Tibial nerve (tissue), 4 donors: ENCODE results near the gene GPATCH11. TPM values are rescaled to one million over a fixed set of nuclear protein-coding genes. Genes with fewer than 3 reads are reported as not detected.

Experiments
- DNase-seq, 2 donors: peaks; one replicate each; pipeline ENCODE4 v3.0.0-alpha.2; 2019; ENCODE audit warnings: low spot score in 2 of 2
- H3K27ac ChIP-seq, 4 donors: fragments of 200-600 bp; sonication (generic) in 3 of 4; one replicate each; pipeline ENCODE4 v1.5.1; 2017 to 2019; ENCODE audit warnings: mild to moderate bottlenecking in 1 of 4
- H3K27me3 ChIP-seq, 2 donors: fragments of 200-600 bp; sonication (generic) in 1 of 2; one replicate each; pipeline versions ENCODE4 v1.5.1 to v1.6.0; 2017 to 2019
- H3K36me3 ChIP-seq, 3 donors: fragments of 200-600 bp; sonication (generic); one replicate each; pipeline ENCODE4 v1.5.1; 2018 to 2019
- H3K4me1 ChIP-seq, 4 donors: fragments of 200-600 bp; sonication (generic) in 3 of 4; one replicate each; pipeline ENCODE4 v1.5.1; 2017 to 2019
- H3K4me3 ChIP-seq, 4 donors: fragments of 200-600 bp; sonication (generic) in 3 of 4; one replicate each; pipeline ENCODE4 v1.5.1; 2017 to 2019; ENCODE audit warnings: mild to moderate bottlenecking in 1 of 4, moderate library complexity in 1 of 4
- H3K9me3 ChIP-seq, 4 donors: fragments of 200-600 bp; sonication (generic) in 3 of 4; one replicate each; pipeline ENCODE4 v1.5.1; 2017 to 2019
- CTCF ChIP-seq, 5 experiments: fragments of 200-600 bp in 3 of 5; fragments of 450-650 bp in 2 of 5; sonication (generic) in 3 of 5; IDR thresholded peaks; one replicate each; pipeline ENCODE4 v1.5.1; 2016 to 2019; ENCODE audit warnings: antibody characterized with exemption in 5 of 5, mild to moderate bottlenecking in 3 of 5, moderate library complexity in 2 of 5
- EP300 ChIP-seq, 2 donors: sonication (generic); formaldehyde crosslinking; IDR thresholded peaks; one replicate each; pipeline ENCODE4 v1.6.1; 2017; ENCODE audit warnings: antibody characterized with exemption in 2 of 2, mild to moderate bottlenecking in 1 of 2
- POLR2A ChIP-seq, 2 donors: fragments of 450-650 bp; IDR thresholded peaks; one replicate each; pipeline ENCODE4 v1.6.1; 2017; ENCODE audit warnings: antibody characterized with exemption in 2 of 2, mild to moderate bottlenecking in 2 of 2, moderate library complexity in 2 of 2
- WGBS, 2 donors: methylation state at CpG; one replicate each; pipeline ENCODE4 v1.1.5; 2018; 5-methylcytosine and 5-hydroxymethylcytosine counted together
- total RNA-seq, 4 donors: library from RNA; depleted of rRNA; stranded (reverse); fragments of >200 nt; gene quantifications; one replicate each; pipeline ENCODE4 v1.1.0, GENCODE V29; 2016

The GPATCH11 gene
- total RNA-seq, 4 donors from 2014 or later, result 9.8 to 17.0 (median 11.9) TPM

GRCh38 chr2:37059841-37060240, 24.5 kb upstream of the GPATCH11 start:
- no peak overlapping the region for H3K4me3 ChIP-seq
- H3K9me3 ChIP-seq, result no peaks in the 10 kb centered on the region
- WGBS, 2 donors, result 90 to 94% methylated on average over 3 of the region's 3 CpGs
- H3K27ac ChIP-seq, result no peak overlapping the region
- no peaks in the 10 kb centered on the region for H3K4me1 ChIP-seq
- DNase-seq, result no peak
- TF ChIP-seq EP300 (IDR thresholded peaks at IDR 0.05) (no peak), CTCF (IDR thresholded peaks at IDR 0.05) (no peak), POLR2A (IDR thresholded peaks at IDR 0.05) (no peak)
- no peaks in the 10 kb centered on the region for H3K27me3 ChIP-seq
- H3K36me3 ChIP-seq, result peaks cover 0 to 97% (median 7%) of the 10 kb centered on the region in 3 donors

- H3K36me3 ChIP-seq, result peaks cover 0 to 99% (median 8%) of the 10 kb centered on the region in 3 donors
- WGBS, 2 donors, result 88 to 92% methylated on average over 7 of the region's 7 CpGs
- H3K27me3 ChIP-seq, result no peaks in the 10 kb centered on the region
- no peak for DNase-seq
- no peaks in the 10 kb centered on the region for H3K9me3 ChIP-seq
- H3K27ac ChIP-seq, result no peak overlapping the region
- TF ChIP-seq POLR2A (IDR thresholded peaks at IDR 0.05), result no peak
- TF ChIP-seq EP300 (IDR thresholded peaks at IDR 0.05), result no peak
- TF ChIP-seq CTCF (IDR thresholded peaks at IDR 0.05), result no peak
- H3K4me1 ChIP-seq, result no peaks in the 10 kb centered on the region
- no peak overlapping the region for H3K4me3 ChIP-seq
Measured at GRCh38 chr2:37060446-37060845, 23.9 kb upstream of the GPATCH11 start.

- H3K4me3 ChIP-seq, result no peak overlapping the region
- no peak overlapping the region for H3K27ac ChIP-seq
- H3K27me3 ChIP-seq, result no peaks in the 10 kb centered on the region
- peaks cover 0 to 99% (median 8%) of the 10 kb centered on the region in 3 donors for H3K36me3 ChIP-seq
- no peak for TF ChIP-seq POLR2A (IDR thresholded peaks at IDR 0.05)
- TF ChIP-seq EP300 (IDR thresholded peaks at IDR 0.05), result no peak
- no peak for TF ChIP-seq CTCF (IDR thresholded peaks at IDR 0.05)
- DNase-seq, result no peak
- H3K4me1 ChIP-seq, result no peaks in the 10 kb centered on the region
- no peaks in the 10 kb centered on the region for H3K9me3 ChIP-seq
Measured at GRCh38 chr2:37061013-37061711, 23.2 kb upstream of the GPATCH11 start.

GRCh38 chr2:37061776-37062175, 22.5 kb upstream of the GPATCH11 start:
- 95 to 96% methylated on average over 5 of the region's 5 CpGs for WGBS, 2 donors

More at GRCh38 chr2:37061776-37062175, 22.5 kb upstream of the GPATCH11 start:
- no peaks in the 10 kb centered on the region for H3K27me3 ChIP-seq
- no peak overlapping the region for H3K27ac ChIP-seq
- H3K4me3 ChIP-seq, result no peak overlapping the region
- peaks cover 0 to 97% (median 12%) of the 10 kb centered on the region in 3 donors for H3K36me3 ChIP-seq
- H3K4me1 ChIP-seq, result no peaks in the 10 kb centered on the region
- no peak for DNase-seq
- H3K9me3 ChIP-seq, result no peaks in the 10 kb centered on the region
- TF ChIP-seq POLR2A (IDR thresholded peaks at IDR 0.05) (no peak), CTCF (IDR thresholded peaks at IDR 0.05) (no peak), EP300 (IDR thresholded peaks at IDR 0.05) (no peak)
